ENCODE results near the gene KLF18.

DNA sequence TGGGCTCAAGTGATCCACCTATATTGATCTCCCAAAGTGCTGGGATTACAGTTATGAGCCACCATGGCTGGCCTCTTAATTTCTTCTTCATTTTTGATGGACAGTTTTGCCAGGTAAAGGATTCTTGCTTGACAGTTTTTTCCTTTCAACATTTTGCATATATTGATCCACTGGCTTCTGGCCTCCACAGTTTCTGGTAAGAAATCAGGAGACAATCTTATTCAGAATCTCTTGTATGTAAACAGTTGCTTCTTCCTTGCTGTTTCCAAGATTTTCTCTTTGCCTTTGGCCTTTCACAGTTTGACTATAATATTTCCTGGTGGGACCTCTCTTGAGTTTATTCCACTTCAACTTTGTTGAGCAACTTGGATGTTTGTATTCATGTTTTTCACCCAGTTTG, 20.1 kb upstream of the KLF18 start:
- TF ChIP-seq, protein P1, sequence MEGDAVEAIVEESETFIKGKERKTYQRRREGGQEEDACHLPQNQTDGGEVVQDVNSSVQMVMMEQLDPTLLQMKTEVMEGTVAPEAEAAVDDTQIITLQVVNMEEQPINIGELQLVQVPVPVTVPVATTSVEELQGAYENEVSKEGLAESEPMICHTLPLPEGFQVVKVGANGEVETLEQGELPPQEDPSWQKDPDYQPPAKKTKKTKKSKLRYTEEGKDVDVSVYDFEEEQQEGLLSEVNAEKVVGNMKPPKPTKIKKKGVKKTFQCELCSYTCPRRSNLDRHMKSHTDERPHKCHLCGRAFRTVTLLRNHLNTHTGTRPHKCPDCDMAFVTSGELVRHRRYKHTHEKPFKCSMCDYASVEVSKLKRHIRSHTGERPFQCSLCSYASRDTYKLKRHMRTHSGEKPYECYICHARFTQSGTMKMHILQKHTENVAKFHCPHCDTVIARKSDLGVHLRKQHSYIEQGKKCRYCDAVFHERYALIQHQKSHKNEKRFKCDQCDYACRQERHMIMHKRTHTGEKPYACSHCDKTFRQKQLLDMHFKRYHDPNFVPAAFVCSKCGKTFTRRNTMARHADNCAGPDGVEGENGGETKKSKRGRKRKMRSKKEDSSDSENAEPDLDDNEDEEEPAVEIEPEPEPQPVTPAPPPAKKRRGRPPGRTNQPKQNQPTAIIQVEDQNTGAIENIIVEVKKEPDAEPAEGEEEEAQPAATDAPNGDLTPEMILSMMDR (IDR thresholded peaks at IDR 0.05; ENCODE audit: low read depth, low read length) = no peak
- TF ChIP-seq EZH2phosphoT487 (IDR thresholded peaks at IDR 0.05; ENCODE audit: low read depth) = no peak
